NCI-H128 (cell line): Measurements from ENCODE around the gene ATG7.

ENCODE experiments used
- DNase-seq: peaks from one replicate; lab custom pipeline; 2025; ENCODE audit not compliant: unreplicated experiment; lab: John Stamatoyannopoulos, UW

ATG7 gene

GRCh38 chr3:11604139-11604892, 332.1 kb downstream of the ATG7 start:
- DNase-seq: no peak

GRCh38 chr3:11605398-11605797, 333.2 kb downstream of the ATG7 start:
- no peak for DNase-seq

DNA sequence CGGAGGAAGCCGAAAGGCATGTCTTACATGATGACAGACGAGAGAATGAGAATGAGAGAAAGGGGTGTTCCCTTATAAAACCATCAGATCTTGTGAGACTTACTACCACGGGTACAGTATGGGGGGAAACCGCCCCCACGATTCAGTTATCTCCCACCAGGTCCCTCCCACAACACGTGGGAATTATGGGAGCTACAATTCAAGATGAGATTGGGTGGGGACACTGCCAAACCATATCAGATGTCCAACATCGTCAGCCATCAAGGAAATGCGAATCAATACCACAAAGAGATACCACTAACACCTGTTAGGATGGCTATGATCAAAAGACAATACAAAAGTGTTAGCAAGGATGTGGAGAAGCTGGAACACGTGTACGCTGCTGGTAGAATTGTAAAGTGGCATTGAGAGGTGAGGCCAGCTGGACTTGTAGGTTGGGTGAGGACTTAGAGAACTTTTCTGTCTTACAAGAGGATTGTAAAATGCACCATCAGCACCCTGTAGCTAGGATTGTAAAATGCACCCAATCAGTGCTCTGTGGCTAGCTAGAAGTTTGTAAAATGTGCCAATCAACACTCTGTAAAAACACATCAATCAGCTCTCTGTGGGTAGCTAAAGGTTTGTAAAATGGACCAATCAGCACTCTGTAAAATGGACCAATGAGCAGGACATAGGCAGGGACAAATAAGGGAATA, 334.0 kb downstream of the ATG7 start:
- no peak for DNase-seq

DNA sequence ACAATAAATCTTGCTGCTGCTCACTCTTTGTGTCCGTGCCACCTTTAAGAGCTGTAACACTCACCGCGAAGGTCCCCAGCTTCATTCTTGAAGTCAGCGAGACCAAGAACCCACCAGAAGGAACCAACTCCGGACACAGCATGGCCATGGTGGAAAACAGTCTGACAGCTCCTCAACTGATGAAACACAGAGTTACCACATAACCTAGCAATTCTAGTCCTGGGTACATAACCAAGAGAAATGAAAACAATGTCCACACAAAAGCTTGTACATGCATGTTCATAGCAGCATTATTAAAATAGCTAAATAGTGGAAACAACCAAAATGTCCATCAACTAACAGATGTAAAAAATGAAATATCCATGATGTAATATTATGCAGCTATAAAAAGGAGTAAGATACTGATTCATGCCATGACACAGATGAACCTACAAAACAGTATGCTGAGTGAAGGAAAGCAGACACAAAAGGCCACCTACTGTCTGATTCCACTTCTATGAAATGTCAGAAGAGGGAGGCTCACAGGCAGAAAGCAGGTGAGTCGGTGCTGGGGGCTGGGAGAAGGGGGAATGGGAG, 334.8 kb downstream of the ATG7 start:
- no peak for DNase-seq
